Measurements from ENCODE around the gene ST6GAL1. TPM values are rescaled to one million over a fixed set of nuclear protein-coding genes. Genes with fewer than 3 reads are reported as not detected.

Gene ST6GAL1
- total RNA-seq, 1 experiment from 2014 or later = 15.6 TPM

GRCh38 chr3:187074846-187075245, 144.5 kb downstream of the ST6GAL1 start:
- H3K27ac ChIP-seq (ENCODE audit: low read depth, low read length) = no peak overlapping the region
- H4K20me1 ChIP-seq (ENCODE audit: insufficient read depth) = no peaks in the 10 kb centered on the region
- no peaks in the 10 kb centered on the region for H3K27me3 ChIP-seq (ENCODE audit: insufficient read depth, low read length)
- H3K4me3 ChIP-seq (replicated peaks in 1 of 2; ENCODE audit: low read depth in 1 of 2, low read length in 2 of 2) = no peak overlapping the region
- H3K4me1 ChIP-seq (ENCODE audit: control insufficient read depth in 1 of 2, insufficient read depth in 2 of 2, low read length in 2 of 2) = no peaks in the 10 kb centered on the region
- H3K9me2 ChIP-seq (ENCODE audit: insufficient read depth) = no peaks in the 10 kb centered on the region
- no peak overlapping the region for H3K4me2 ChIP-seq (ENCODE audit: low read length)
- ATAC-seq (no peak), DNase-seq (ENCODE audit: low read depth, low spot score) (no peak)
- no peaks in the 10 kb centered on the region for H3K79me2 ChIP-seq (ENCODE audit: insufficient read depth, low read length)
- CTCF ChIA-PET = no interaction called here
- POLR2A ChIA-PET = no interaction called here
- RAD21 ChIA-PET (ENCODE audit: low non-redundant PET in 1 of 2, low total read pairs in 2 of 2, uncharacterized antibody in 2 of 2, unreplicated experiment in 2 of 2) = no interaction called here
- BruUV-seq (replicated peaks) = no TSS peak
- H3K9ac ChIP-seq (ENCODE audit: low read length) = no peak overlapping the region
- no peaks in the 10 kb centered on the region for H3K9me3 ChIP-seq (ENCODE audit: control insufficient read depth in 1 of 2, insufficient read depth in 1 of 2, low read depth in 1 of 2, low read length in 2 of 2)
- no peaks in the 10 kb centered on the region for H3K36me3 ChIP-seq (ENCODE audit: control insufficient read depth in 1 of 2, insufficient read depth in 2 of 2, low read length in 2 of 2)
- intact Hi-C loops (cut with micrococcal nuclease) = no loop called here
- TF ChIP-seq SIN3A (IDR thresholded peaks at IDR 0.05; ENCODE audit: low read depth) (no peak), TCF7L2 (IDR thresholded peaks at IDR 0.05; ENCODE audit: borderline replicate concordance, extremely low read depth, insufficient read depth, insufficient read length) (no peak), EZH2 (IDR thresholded peaks at IDR 0.05) (no peak), RAD21 (IDR thresholded peaks at IDR 0.05; ENCODE audit: low read depth) (no peak), SRF (IDR thresholded peaks at IDR 0.05; ENCODE audit: low read depth) (no peak), ZNF274 (IDR thresholded peaks at IDR 0.05; ENCODE audit: low read depth, low read length) (no peak), ZFX (IDR thresholded peaks at IDR 0.05) (no peak)
- H2AFZ ChIP-seq (ENCODE audit: low read depth, low read length, poor library complexity, severe bottlenecking) = no peak overlapping the region

GRCh38 chr3:187076297-187076696, 146.0 kb downstream of the ST6GAL1 start:
- no peaks in the 10 kb centered on the region for H3K9me3 ChIP-seq (ENCODE audit: control insufficient read depth in 1 of 2, insufficient read depth in 1 of 2, low read depth in 1 of 2, low read length in 2 of 2)
- TF ChIP-seq FOSL1 (IDR thresholded peaks at IDR 0.05; ENCODE audit: low read depth) (no peak), JUND (IDR thresholded peaks at IDR 0.05) (no peak), EZH2 (IDR thresholded peaks at IDR 0.05) (no peak), SP1 (IDR thresholded peaks at IDR 0.05; ENCODE audit: low read depth) (no peak), CBX3 (IDR thresholded peaks at IDR 0.05; ENCODE audit: low read depth) (no peak), ATF3 (IDR thresholded peaks at IDR 0.05) (no peak), MAX (IDR thresholded peaks at IDR 0.05) (no peak), ZFX (IDR thresholded peaks at IDR 0.05) (no peak), REST (IDR thresholded peaks at IDR 0.05; ENCODE audit: low read depth) (no peak), RAD21 (IDR thresholded peaks at IDR 0.05; ENCODE audit: low read depth) (no peak), SRF (IDR thresholded peaks at IDR 0.05; ENCODE audit: low read depth) (no peak), YY1 (IDR thresholded peaks at IDR 0.05; ENCODE audit: extremely low read depth, insufficient replicate concordance, low read depth, low read length) (no peak), TCF7L2 (IDR thresholded peaks at IDR 0.05; ENCODE audit: borderline replicate concordance, extremely low read depth, insufficient read depth, insufficient read length) (no peak)
- no peaks in the 10 kb centered on the region for H3K9me2 ChIP-seq (ENCODE audit: insufficient read depth)
- ChIA-PET POLR2A (no interaction called here), CTCF (no interaction called here), RAD21 (ENCODE audit: low non-redundant PET in 1 of 2, low total read pairs in 2 of 2, uncharacterized antibody in 2 of 2, unreplicated experiment in 2 of 2) (no interaction called here)
- no peak overlapping the region for H3K27ac ChIP-seq (ENCODE audit: low read depth, low read length)
- DNase-seq (ENCODE audit: low read depth, low spot score) (no peak), ATAC-seq (no peak)
- no peak overlapping the region for H3K9ac ChIP-seq (ENCODE audit: low read length)
- H3K79me2 ChIP-seq (ENCODE audit: insufficient read depth, low read length) = no peaks in the 10 kb centered on the region
- no peak overlapping the region for H3K4me3 ChIP-seq (replicated peaks in 1 of 2; ENCODE audit: low read depth in 1 of 2, low read length in 2 of 2)
- no peaks in the 10 kb centered on the region for H4K20me1 ChIP-seq (ENCODE audit: insufficient read depth)
- no peaks in the 10 kb centered on the region for H3K4me1 ChIP-seq (ENCODE audit: control insufficient read depth in 1 of 2, insufficient read depth in 2 of 2, low read length in 2 of 2)
- H2AFZ ChIP-seq (ENCODE audit: low read depth, low read length, poor library complexity, severe bottlenecking) = no peak overlapping the region
- H3K36me3 ChIP-seq (ENCODE audit: control insufficient read depth in 1 of 2, insufficient read depth in 2 of 2, low read length in 2 of 2) = no peaks in the 10 kb centered on the region
- no TSS peak for BruUV-seq (replicated peaks)
- intact Hi-C loops (cut with micrococcal nuclease) = no loop called here
- H3K4me2 ChIP-seq (ENCODE audit: low read length) = no peak overlapping the region
- H3K27me3 ChIP-seq (ENCODE audit: insufficient read depth, low read length) = no peaks in the 10 kb centered on the region

Data from HCT116 (cell line).